Spinal cord (tissue), 10 donors: Measurements from ENCODE around the gene NUP93. TPM values are rescaled to one million over a fixed set of nuclear protein-coding genes. Genes with fewer than 3 reads are reported as not detected.

Experiments used
- DNase-seq, 6 donors: peaks; one replicate each; pipeline versions ENCODE4 v3.0.0 to v3.0.0-alpha.2; 2013 to 2015; ENCODE audit warnings: low spot score in 6 of 6, low read depth in 4 of 6
- H3K27ac ChIP-seq: one replicate; pipeline ENCODE4 v1.5.1; 2013; ENCODE audit warnings: low read depth, low read length, control low read depth
- H3K27me3 ChIP-seq: one replicate; pipeline ENCODE4 v1.6.1; 2013; ENCODE audit warnings: low read length; ENCODE audit not compliant: control insufficient read depth, insufficient read depth
- H3K36me3 ChIP-seq: one replicate; pipeline ENCODE4 v1.6.1; 2013; ENCODE audit warnings: low read length; ENCODE audit not compliant: control insufficient read depth, insufficient read depth
- H3K4me1 ChIP-seq: one replicate; pipeline ENCODE4 v1.6.1; 2013; ENCODE audit warnings: low read length; ENCODE audit not compliant: control insufficient read depth, insufficient read depth
- H3K4me3 ChIP-seq: one replicate; pipeline ENCODE4 v1.5.1; 2013; ENCODE audit warnings: low read depth, low read length, control low read depth
- H3K9me3 ChIP-seq: one replicate; pipeline ENCODE4 v1.6.1; 2013; ENCODE audit warnings: low read length; ENCODE audit not compliant: control insufficient read depth, insufficient read depth
- WGBS: methylation state at CpG from one replicate; pipeline ENCODE4 v1.1.5; 2013; ENCODE audit warnings: missing lambda C conversion rate; ENCODE audit not compliant: insufficient coverage; 5-methylcytosine and 5-hydroxymethylcytosine counted together
- polyA plus RNA-seq, 2 donors: library from polyadenylated mRNA; unstranded; fragments of 120-200 nt; gene quantifications; one replicate each; pipeline ENCODE4 v1.2.1, GENCODE V29; 2013; ENCODE audit not compliant: insufficient read length in 2 of 2
- total RNA-seq, 2 donors: library from RNA; depleted of rRNA in 1 of 2; stranded (reverse); fragments of 120-200 nt in 1 of 2; fragments of >200 nt in 1 of 2; gene quantifications; one replicate each; pipeline versions ENCODE4 v1.2.3 to v1.2.4, GENCODE V29; 2013 to 2014
- donor health status: healthy.

The NUP93 gene
- total and polyA plus RNA-seq, 4 donors = 103 to 128 (median 121) TPM

DNA sequence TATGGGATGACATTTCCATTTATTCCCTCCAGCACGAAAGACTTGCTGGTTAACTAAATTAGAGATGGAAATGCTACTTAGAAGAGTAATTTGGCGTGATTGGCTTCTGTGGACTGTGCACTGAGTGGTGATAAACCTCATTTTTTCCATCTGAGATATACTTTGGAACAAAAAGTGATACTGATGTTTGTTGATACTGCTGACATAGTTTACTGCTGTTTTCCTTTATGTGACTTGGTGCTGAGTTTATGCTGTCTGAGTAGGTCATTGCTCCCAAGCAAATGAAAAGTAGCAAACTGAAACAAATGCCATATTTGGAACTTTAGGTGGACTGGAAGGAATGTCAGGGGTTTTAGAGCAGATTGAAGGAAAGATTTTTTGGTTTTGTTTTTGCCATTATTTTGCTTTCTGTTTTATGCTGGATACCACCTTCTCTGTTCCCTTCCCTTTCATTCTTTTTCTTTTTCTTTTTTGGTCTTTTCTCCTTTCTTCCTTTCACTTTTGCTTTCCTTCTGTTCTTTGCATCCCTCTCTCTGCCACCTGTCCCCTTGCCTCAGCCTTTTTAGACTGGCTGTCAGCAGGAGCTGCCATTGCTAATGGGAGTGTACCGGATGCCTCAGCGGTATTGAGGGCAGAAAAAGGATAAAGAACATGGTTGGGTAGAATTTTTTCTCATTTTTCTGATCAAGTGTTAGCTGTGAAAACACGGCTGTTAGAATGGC, 41.8 kb downstream of the NUP93 start:
- DNase-seq = no peak
- H3K27me3 ChIP-seq = no peaks in the 10 kb centered on the region
- H3K27ac ChIP-seq = no peak overlapping the region
- peaks cover 5% of the 10 kb centered on the region for H3K4me1 ChIP-seq
- no peaks in the 10 kb centered on the region for H3K36me3 ChIP-seq
- no peaks in the 10 kb centered on the region for H3K9me3 ChIP-seq
- WGBS = 83% methylated on average over 2 of the region's 5 CpGs
- H3K4me3 ChIP-seq = no peak overlapping the region

DNA sequence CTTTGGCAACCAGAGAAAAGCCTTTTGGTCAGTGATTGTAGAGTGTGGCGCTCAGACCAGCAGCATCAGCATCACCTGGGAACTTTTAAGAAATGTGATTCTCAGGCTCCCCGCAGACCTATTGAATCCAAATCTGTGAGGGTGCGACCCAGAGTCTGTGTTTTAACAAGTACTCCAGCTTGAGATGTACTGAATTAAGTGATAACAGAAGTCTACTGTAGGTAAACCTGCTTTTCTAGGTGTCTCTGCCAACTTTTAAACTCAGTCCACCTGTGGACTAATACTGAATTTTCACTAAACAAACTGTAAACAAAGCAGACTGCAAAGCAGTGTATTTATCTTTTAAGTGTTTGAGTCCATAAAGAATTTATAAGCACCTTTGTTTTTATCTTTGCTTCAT, 43.6 kb downstream of the NUP93 start:
- Histone ChIP-seq H3K4me3 (no peak overlapping the region), H3K9me3 (no peaks in the 10 kb centered on the region), H3K36me3 (no peaks in the 10 kb centered on the region), H3K27me3 (no peaks in the 10 kb centered on the region), H3K27ac (no peak overlapping the region), H3K4me1 (no peaks in the 10 kb centered on the region)
- WGBS = 89% methylated on average over 2 of the region's 3 CpGs
- DNase-seq = no peak

DNA sequence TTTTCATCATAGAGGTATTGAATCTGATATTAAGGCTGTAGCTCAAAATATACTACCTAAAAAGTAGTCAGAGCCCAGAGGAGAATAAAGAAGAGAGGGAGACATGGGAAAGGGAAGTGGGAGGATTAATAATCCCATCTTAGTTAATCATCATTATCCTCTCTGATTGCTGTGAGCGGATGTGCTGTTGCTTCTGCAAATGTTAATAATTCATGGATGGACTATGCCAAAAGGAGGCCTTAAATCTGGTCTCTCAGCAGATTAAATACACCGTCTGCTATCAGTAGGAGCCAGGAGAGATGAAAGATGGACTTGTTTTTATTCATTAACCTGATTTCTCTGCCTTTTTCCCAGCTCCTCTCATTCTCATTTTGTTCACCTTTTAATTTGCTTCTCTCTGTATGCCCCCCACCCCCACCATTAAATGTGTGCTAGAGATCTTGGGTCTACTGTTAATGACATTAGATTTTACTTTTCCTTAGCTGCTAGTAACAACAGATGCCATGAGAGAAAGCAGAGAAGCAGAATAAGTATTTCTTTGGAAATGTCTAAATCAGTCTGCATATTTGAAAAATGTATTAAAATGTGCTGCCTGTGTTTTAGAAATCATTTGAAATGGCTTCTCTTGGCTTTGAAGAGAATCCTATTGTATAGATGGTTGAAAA, 44.2 kb downstream of the NUP93 start:
- no peaks in the 10 kb centered on the region for H3K4me1 ChIP-seq
- no CpG with 5 or more reads among the region's 2 CpGs for WGBS
- H3K27me3 ChIP-seq = no peaks in the 10 kb centered on the region
- H3K9me3 ChIP-seq = no peaks in the 10 kb centered on the region
- no peak overlapping the region for H3K27ac ChIP-seq
- no peak overlapping the region for H3K4me3 ChIP-seq
- peak in 2 of 6 donors; percentile 39 to 52 for DNase-seq
- H3K36me3 ChIP-seq = no peaks in the 10 kb centered on the region

DNA sequence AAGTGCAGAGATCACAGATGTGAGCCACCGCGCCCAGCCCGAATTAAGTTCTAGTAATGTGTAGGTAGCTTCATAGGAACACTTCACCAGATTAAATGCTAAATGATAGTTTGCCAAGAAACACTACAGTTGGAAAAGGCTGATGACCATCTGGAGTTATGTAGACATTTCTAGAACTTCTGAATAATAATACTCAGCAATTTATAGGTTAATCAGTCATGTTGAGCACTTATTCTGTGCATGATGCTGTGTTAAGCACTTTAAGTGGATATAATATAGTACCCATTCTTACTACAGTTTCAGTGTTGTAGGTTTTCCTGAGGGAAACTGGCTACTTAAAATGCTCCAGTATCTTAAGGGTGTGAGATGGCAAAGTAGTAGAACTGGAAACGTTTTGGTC, 45.2 kb downstream of the NUP93 start:
- Histone ChIP-seq H3K27me3 (no peaks in the 10 kb centered on the region), H3K36me3 (no peaks in the 10 kb centered on the region), H3K9me3 (no peaks in the 10 kb centered on the region), H3K27ac (no peak overlapping the region), H3K4me1 (no peaks in the 10 kb centered on the region), H3K4me3 (no peak overlapping the region)
- DNase-seq = no peak
- 0% methylated on average over 1 of the region's 4 CpGs for WGBS

DNA sequence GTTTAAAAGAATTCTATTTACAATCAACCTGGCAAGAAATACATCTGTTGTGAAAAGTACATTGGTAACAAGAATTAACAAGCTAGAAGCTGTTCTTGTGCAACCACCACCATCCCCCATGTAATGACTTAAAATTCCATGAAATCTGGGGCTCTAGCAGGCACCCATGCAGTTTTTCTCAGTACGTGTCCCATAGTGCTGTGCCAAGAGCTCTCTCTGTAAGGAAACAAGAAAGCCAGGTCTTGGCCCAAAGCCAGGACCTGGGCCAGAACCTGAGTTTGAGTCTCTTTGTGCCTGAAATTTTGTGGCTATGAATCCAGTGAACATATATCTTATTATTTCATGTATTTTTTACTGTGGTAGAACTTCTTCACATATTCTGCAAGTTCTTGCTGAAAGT, 46.6 kb downstream of the NUP93 start:
- peak in 2 of 6 donors; percentile 83 to 90 for DNase-seq
- Histone ChIP-seq H3K27me3 (no peaks in the 10 kb centered on the region), H3K4me3 (no peak overlapping the region), H3K9me3 (no peaks in the 10 kb centered on the region), H3K4me1 (no peaks in the 10 kb centered on the region), H3K27ac (peak overlapping the region; percentile 36), H3K36me3 (no peaks in the 10 kb centered on the region)
- 33% methylated on average over 1 of the region's 1 CpG for WGBS

DNA sequence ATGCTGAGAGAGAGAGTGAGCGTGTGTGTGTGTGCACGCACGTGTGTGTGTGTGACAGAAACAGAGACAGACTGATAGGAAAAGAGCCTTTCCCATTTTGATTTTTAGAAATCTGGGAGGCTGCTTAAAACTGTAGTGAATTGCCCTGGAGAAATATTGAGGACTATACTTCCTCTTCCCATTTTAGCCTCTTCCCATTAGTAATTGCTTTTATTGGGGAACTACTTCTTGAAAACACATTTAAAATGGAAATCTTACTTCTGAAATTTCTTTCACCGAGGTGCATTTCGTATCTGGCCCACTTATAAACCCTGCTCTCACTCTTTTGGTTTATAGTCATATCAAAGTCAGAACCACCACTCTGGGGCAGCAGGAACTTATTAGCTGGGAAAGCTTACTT, 47.1 kb downstream of the NUP93 start:
- H3K27me3 ChIP-seq = no peaks in the 10 kb centered on the region
- H3K4me3 ChIP-seq = no peak overlapping the region
- DNase-seq = no peak
- WGBS = 70% methylated on average over 2 of the region's 5 CpGs
- H3K27ac ChIP-seq = peak overlapping the region; percentile 36
- H3K4me1 ChIP-seq = no peaks in the 10 kb centered on the region
- no peaks in the 10 kb centered on the region for H3K36me3 ChIP-seq
- no peaks in the 10 kb centered on the region for H3K9me3 ChIP-seq

DNA sequence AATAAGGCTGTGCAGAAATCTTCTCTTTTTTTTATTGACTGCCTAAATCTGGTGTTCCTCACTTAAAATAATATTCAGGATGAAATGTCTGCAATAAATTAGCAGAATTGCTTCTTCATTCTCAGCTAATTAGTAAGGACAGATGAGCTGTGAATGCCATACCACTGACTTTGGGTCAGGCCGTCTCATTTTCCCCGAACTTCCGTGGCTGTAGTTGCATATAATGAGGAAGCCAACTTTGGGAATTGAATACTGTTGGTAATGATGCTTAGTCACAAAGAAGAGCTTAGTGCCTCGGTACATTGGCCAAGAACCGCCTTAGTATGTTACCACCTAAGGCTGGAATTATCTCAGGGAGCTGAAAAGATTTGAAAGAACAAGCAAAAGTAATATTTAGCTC, 47.6 kb downstream of the NUP93 start:
- WGBS = 65% methylated on average over 2 of the region's 5 CpGs
- H3K9me3 ChIP-seq = no peaks in the 10 kb centered on the region
- H3K4me1 ChIP-seq = no peaks in the 10 kb centered on the region
- no peak overlapping the region for H3K4me3 ChIP-seq
- peak overlapping the region; percentile 36 for H3K27ac ChIP-seq
- no peaks in the 10 kb centered on the region for H3K36me3 ChIP-seq
- H3K27me3 ChIP-seq = no peaks in the 10 kb centered on the region
- peak in 2 of 6 donors; percentile 27 to 33 for DNase-seq

DNA sequence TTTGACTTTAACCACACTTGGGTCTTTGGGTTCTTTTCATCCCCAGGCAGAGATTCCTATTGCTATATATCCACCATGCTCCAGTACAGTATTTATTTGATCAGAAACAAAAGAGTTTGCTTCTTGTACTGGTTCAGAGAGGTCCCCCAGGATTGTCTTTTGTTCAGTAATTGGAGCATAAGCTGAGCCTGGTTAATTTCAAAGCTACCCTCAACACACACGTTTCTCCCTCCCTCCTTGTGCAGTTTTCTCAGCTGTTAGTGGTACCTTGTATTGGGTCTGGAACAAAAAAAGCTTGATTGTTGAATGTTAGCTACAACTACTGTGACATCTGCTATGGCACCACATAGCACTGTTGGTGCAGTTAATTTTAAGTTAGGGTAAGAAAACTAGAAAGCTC, 50.0 kb downstream of the NUP93 start:
- no CpG with 5 or more reads among the region's 1 CpG for WGBS
- peak in 2 of 6 donors; percentile 30 to 59 for DNase-seq
- Histone ChIP-seq H3K9me3 (no peaks in the 10 kb centered on the region), H3K4me1 (no peaks in the 10 kb centered on the region), H3K27ac (peak overlapping the region; percentile 7), H3K36me3 (no peaks in the 10 kb centered on the region), H3K27me3 (no peaks in the 10 kb centered on the region), H3K4me3 (no peak overlapping the region)

DNA sequence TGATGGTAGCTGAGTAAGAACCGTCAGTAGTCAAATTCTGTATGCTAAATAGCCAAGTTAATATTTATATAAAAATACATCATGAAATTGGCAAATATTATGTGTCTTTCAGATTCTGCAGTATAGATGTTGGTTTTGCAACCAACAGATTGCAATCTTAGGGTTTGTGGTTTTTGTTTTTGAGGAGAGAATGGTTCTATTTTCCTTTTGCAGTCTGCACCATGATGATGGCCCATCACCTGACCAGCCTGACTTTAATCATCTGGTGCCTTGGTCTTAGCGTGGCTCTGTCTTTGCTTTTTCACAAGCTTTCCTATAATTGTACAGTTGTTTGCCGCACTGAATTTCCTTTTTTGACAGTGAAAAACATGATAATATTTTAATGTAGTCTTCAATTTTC, 50.7 kb downstream of the NUP93 start:
- no peak overlapping the region for H3K27ac ChIP-seq
- no peaks in the 10 kb centered on the region for H3K36me3 ChIP-seq
- H3K27me3 ChIP-seq = no peaks in the 10 kb centered on the region
- H3K9me3 ChIP-seq = no peaks in the 10 kb centered on the region
- H3K4me1 ChIP-seq = no peaks in the 10 kb centered on the region
- no CpG with 5 or more reads among the region's 3 CpGs for WGBS
- peak in 1 of 6 donors; percentile 63 for DNase-seq
- no peak overlapping the region for H3K4me3 ChIP-seq

DNA sequence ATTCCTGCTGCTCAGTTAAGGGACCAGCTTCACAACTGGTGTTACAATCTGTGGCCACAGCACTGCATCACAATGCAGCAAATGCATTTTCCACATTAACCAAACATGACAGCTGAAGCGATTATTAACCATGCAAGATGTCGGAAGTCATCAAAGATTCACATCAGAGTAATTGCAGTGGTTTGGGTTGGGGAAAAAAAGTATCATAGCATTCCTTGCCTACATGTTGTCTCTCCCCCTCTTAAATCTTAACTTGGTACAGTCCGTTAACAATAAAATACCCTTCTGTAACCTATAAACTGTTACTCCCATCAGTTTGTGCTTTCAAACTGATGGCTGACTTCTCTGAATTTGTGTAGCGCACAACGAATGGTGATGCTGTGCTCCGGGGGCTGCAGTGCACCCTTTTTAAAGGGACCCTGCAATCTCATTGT, 51.6 kb downstream of the NUP93 start:
- 16% methylated on average over 4 of the region's 6 CpGs for WGBS
- peak in 3 of 6 donors; percentile 75 to 96 (median 75) for DNase-seq
- H3K4me3 ChIP-seq = peak overlapping the region; percentile 55
- H3K27ac ChIP-seq = peak overlapping the region; percentile 57
- H3K36me3 ChIP-seq = no peaks in the 10 kb centered on the region
- H3K27me3 ChIP-seq = no peaks in the 10 kb centered on the region
- H3K4me1 ChIP-seq = no peaks in the 10 kb centered on the region
- no peaks in the 10 kb centered on the region for H3K9me3 ChIP-seq
